COLO668 (cell line): ENCODE results near the gene ALDH3A1.
"Not testable (repeated sequence)": the region's sequence is repeated elsewhere in the genome, so short reads cannot be mapped to it uniquely, and the experiment has no call there.

Experiments used
- DNase-seq: peaks from one replicate; lab custom pipeline; 2025; ENCODE audit not compliant: unreplicated experiment; lab: John Stamatoyannopoulos, UW

ALDH3A1 gene

GRCh38 chr17:19747829-19748806 is at the start of gene ALDH3A1:
TSS of gene ALDH3A1 (minus strand) at chr17:19748298. CDS start at chr17:19745129, 3,169 bp downstream.
- DNase-seq = no peak

GRCh38 chr17:19796457-19796856 is 48.4 kb upstream of the ALDH3A1 start:
- DNase-seq = no peak

- DNase-seq = no peak
These were observed 43.9 kb upstream of the ALDH3A1 start for GRCh38 chr17:19791918-19792550.

- no peak for DNase-seq
These were observed 39.7 kb upstream of the ALDH3A1 start for GRCh38 chr17:19787733-19788357.

GRCh38 chr17:19785854-19786253 is 37.8 kb upstream of the ALDH3A1 start:
- DNase-seq = no peak

- no peak for DNase-seq
These were observed 33.7 kb upstream of the ALDH3A1 start for GRCh38 chr17:19781488-19782458.

GRCh38 chr17:19780846-19781245 is 32.7 kb upstream of the ALDH3A1 start:
- no peak for DNase-seq

GRCh38 chr17:19773534-19773933 is 25.4 kb upstream of the ALDH3A1 start:
- DNase-seq = no peak

GRCh38 chr17:19771971-19772630 is 24.0 kb upstream of the ALDH3A1 start:
- DNase-seq = no peak

- no peak for DNase-seq
These were observed 23.1 kb upstream of the ALDH3A1 start for GRCh38 chr17:19770985-19771735.

- no peak for DNase-seq
These were observed 22.0 kb upstream of the ALDH3A1 start for GRCh38 chr17:19769946-19770652.

- DNase-seq = no peak
These were observed 20.1 kb upstream of the ALDH3A1 start for GRCh38 chr17:19768046-19768782.

GRCh38 chr17:19766421-19767270 is 18.5 kb upstream of the ALDH3A1 start:
- peak; percentile 62 for DNase-seq

GRCh38 chr17:19766016-19766415 is 17.9 kb upstream of the ALDH3A1 start:
- DNase-seq = no peak

- not testable (repeated sequence) for DNase-seq
These were observed 15.9 kb upstream of the ALDH3A1 start for GRCh38 chr17:19763991-19764390.

- DNase-seq = no peak
These were observed 15.3 kb upstream of the ALDH3A1 start for GRCh38 chr17:19763416-19763815.

GRCh38 chr17:19762515-19762961 is 14.4 kb upstream of the ALDH3A1 start:
- peak; percentile 43 for DNase-seq
